ENCODE results near the gene FFAR1.

DNA sequence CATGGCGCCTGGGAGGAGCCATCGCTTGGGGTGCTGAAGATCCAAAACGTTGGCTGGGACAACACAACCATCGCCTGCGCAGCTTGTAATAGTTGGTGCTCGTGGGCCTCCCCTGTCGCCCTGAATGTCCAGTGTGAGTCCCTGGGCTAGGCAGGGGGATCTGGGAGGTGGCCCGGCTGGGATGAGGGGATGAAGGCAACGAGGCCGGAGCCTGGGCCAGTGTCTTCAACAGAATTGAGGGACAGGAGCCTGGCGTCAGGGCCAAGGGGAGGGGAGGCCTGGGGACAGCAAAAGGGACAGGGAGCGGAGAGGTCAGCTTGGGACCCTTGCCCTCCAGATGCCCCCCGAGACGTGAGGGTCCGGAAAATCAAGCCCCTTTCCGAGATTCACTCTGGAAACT, 6.7 kb upstream of the FFAR1 start:
- TF ChIP-seq, protein P1, sequence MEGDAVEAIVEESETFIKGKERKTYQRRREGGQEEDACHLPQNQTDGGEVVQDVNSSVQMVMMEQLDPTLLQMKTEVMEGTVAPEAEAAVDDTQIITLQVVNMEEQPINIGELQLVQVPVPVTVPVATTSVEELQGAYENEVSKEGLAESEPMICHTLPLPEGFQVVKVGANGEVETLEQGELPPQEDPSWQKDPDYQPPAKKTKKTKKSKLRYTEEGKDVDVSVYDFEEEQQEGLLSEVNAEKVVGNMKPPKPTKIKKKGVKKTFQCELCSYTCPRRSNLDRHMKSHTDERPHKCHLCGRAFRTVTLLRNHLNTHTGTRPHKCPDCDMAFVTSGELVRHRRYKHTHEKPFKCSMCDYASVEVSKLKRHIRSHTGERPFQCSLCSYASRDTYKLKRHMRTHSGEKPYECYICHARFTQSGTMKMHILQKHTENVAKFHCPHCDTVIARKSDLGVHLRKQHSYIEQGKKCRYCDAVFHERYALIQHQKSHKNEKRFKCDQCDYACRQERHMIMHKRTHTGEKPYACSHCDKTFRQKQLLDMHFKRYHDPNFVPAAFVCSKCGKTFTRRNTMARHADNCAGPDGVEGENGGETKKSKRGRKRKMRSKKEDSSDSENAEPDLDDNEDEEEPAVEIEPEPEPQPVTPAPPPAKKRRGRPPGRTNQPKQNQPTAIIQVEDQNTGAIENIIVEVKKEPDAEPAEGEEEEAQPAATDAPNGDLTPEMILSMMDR (conservative IDR thresholded peaks at IDR 0.05): no peak
- no peak for TF ChIP-seq ZFX (IDR thresholded peaks at IDR 0.05)

Data from C4-2B (cell line).